Pulmonary artery endothelial cell (primary cell): ENCODE results near the gene GPR61. TPM values are rescaled to one million over a fixed set of nuclear protein-coding genes. Genes with fewer than 3 reads are reported as not detected.

Source experiments
- DNase-seq: peaks from one replicate; pipeline ENCODE4 v3.0.0-alpha.2; 2011; ENCODE audit warnings: low read depth, low spot score
- total RNA-seq: library from RNA; depleted of rRNA; stranded (reverse); fragments of >200 nt; gene quantifications from 2 replicates; pipeline ENCODE4 v1.2.3, GENCODE V29; 2014

The GPR61 gene
- total RNA-seq, result 0.14 and 0.46 TPM in 2 replicates

- no peak for DNase-seq
Measured at GRCh38 chr1:109539676-109540075, at the start of gene GPR61. GPR61 (plus strand) TSS chr1:109539872; CDS start chr1:109543023, 3,151 bp downstream.

GRCh38 chr1:109490029-109490933 lies 49.4 kb upstream of the GPR61 start:
- no peak for DNase-seq

GRCh38 chr1:109490934-109491302 lies 48.8 kb upstream of the GPR61 start:
- DNase-seq, result no peak

GRCh38 chr1:109491372-109491771 lies 48.3 kb upstream of the GPR61 start:
- no peak for DNase-seq

GRCh38 chr1:109492779-109493178 lies 46.9 kb upstream of the GPR61 start:
- DNase-seq, result no peak

- DNase-seq, result no peak
Measured at GRCh38 chr1:109493227-109493626, 46.4 kb upstream of the GPR61 start.

GRCh38 chr1:109493805-109494539 lies 45.7 kb upstream of the GPR61 start, which contains the start of gene CYB561D1:
CYB561D1 (plus strand) TSS chr1:109494094; CDS start chr1:109494140, 46 bp downstream.
- DNase-seq, result peak; percentile 37

- DNase-seq, result no peak
Measured at GRCh38 chr1:109495738-109496137, 43.9 kb upstream of the GPR61 start.

- no peak for DNase-seq
Measured at GRCh38 chr1:109497449-109498160, 42.1 kb upstream of the GPR61 start.

- no peak for DNase-seq
Measured at GRCh38 chr1:109498161-109498801, 41.4 kb upstream of the GPR61 start.

GRCh38 chr1:109499081-109499480 lies 40.6 kb upstream of the GPR61 start:
- DNase-seq, result no peak

GRCh38 chr1:109499661-109500536 lies 39.8 kb upstream of the GPR61 start:
- DNase-seq, result no peak

GRCh38 chr1:109500941-109501381 lies 38.7 kb upstream of the GPR61 start:
- no peak for DNase-seq

GRCh38 chr1:109501644-109502363 lies 37.9 kb upstream of the GPR61 start:
- DNase-seq, result no peak

GRCh38 chr1:109502364-109502851 lies 37.3 kb upstream of the GPR61 start:
- DNase-seq, result no peak

GRCh38 chr1:109503935-109504334 lies 35.7 kb upstream of the GPR61 start:
- no peak for DNase-seq

GRCh38 chr1:109504974-109505373 lies 34.7 kb upstream of the GPR61 start:
- no peak for DNase-seq

- no peak for DNase-seq
Measured at GRCh38 chr1:109508001-109508872, 31.4 kb upstream of the GPR61 start.

- DNase-seq, result no peak
Measured at GRCh38 chr1:109508873-109509175, 30.8 kb upstream of the GPR61 start.
